Adrenal gland (tissue), 5 donors: ENCODE measurements around the gene NAIF1.

ENCODE experiments used
- CTCF ChIP-seq, 6 experiments: fragments of 450-650 bp in 4 of 6; fragments of 200-600 bp in 2 of 6; sonication (generic) in 1 of 6; IDR thresholded peaks; 1 replicate in 5 of 6; 2 replicates in 1 of 6; pipeline versions ENCODE4 v1.5.1 to v1.8.0; 2016 to 2021; ENCODE audit warnings: antibody characterized with exemption in 6 of 6, mild to moderate bottlenecking in 2 of 6, moderate library complexity in 1 of 6
- POLR2A ChIP-seq, 2 donors: fragments of 450-650 bp; IDR thresholded peaks; one replicate each; pipeline ENCODE4 v1.6.1; 2017; ENCODE audit warnings: antibody characterized with exemption in 2 of 2, mild to moderate bottlenecking in 2 of 2, moderate library complexity in 1 of 2
- donor health status: DM: no; HTN: no; CAD: no.

GRCh38 chr9:128062279-128062678, 4.8 kb downstream of the NAIF1 start:
- TF ChIP-seq CTCF (IDR thresholded peaks at IDR 0.05): no peak
- TF ChIP-seq POLR2A (IDR thresholded peaks at IDR 0.05): no peak
